Memory B cell (primary cell): Measurements from ENCODE around the gene VCL.
"Not testable (repeated sequence)": the region's sequence is repeated elsewhere in the genome, so short reads cannot be mapped to it uniquely, and the experiment has no call there.

ENCODE experiments used
- ATAC-seq: fragments of 150-1000 bp; cut with Tn5 transposase; 2 replicates; pipeline ENCODE4 v1.10.0; 2021; ENCODE audit warnings: low read depth, mild to moderate bottlenecking, moderate library complexity
- DNase-seq, 2 donors: peaks; one replicate each; pipeline ENCODE4 v3.0.0; 2022; ENCODE audit warnings: low spot score in 2 of 2
- H3K27ac Mint-ChIP-seq: one replicate; pipeline ENCODE4 v1.8.0; 2022; ENCODE audit warnings: mild to moderate bottlenecking, moderate library complexity, mixed read lengths
- H3K27me3 Mint-ChIP-seq: one replicate; pipeline ENCODE4 v1.8.0; 2022; ENCODE audit warnings: mixed read lengths
- H3K36me3 Mint-ChIP-seq: one replicate; pipeline ENCODE4 v1.8.0; 2022; ENCODE audit warnings: mild to moderate bottlenecking, mixed read lengths
- H3K4me1 Mint-ChIP-seq: one replicate; pipeline ENCODE4 v1.8.0; 2022; ENCODE audit warnings: mixed read lengths
- H3K4me3 Mint-ChIP-seq: one replicate; pipeline ENCODE4 v1.8.0; 2022; ENCODE audit warnings: mild to moderate bottlenecking, moderate library complexity, mixed read lengths
- H3K9me3 Mint-ChIP-seq: one replicate; pipeline ENCODE4 v1.8.0; 2022; ENCODE audit warnings: mixed read lengths

The VCL gene

GRCh38 chr10:74118804-74119203 is 120.9 kb downstream of the VCL start:
- no peak for DNase-seq
- H3K4me1 Mint-ChIP-seq: peaks cover 2% of the 10 kb centered on the region
- H3K27me3 Mint-ChIP-seq: no peaks in the 10 kb centered on the region
- ATAC-seq: no peak
- peak overlapping the region; percentile 79 for H3K27ac Mint-ChIP-seq
- H3K36me3 Mint-ChIP-seq: peaks cover 51% of the 10 kb centered on the region
- no peak overlapping the region for H3K4me3 Mint-ChIP-seq
- H3K9me3 Mint-ChIP-seq: no peaks in the 10 kb centered on the region

GRCh38 chr10:74120911-74121310 is 123.0 kb downstream of the VCL start:
- Mint-ChIP-seq H3K9me3 (no peaks in the 10 kb centered on the region), H3K4me1 (peaks cover 2% of the 10 kb centered on the region), H3K36me3 (peaks cover 44% of the 10 kb centered on the region), H3K27ac (peak overlapping the region; percentile 29), H3K27me3 (no peaks in the 10 kb centered on the region), H3K4me3 (no peak overlapping the region)
- ATAC-seq (no peak), DNase-seq (no peak)

GRCh38 chr10:74121368-74121767 is 123.5 kb downstream of the VCL start:
- Mint-ChIP-seq H3K9me3 (no peaks in the 10 kb centered on the region), H3K4me3 (no peak overlapping the region), H3K27me3 (no peaks in the 10 kb centered on the region), H3K4me1 (peaks cover 2% of the 10 kb centered on the region), H3K27ac (peak overlapping the region; percentile 29), H3K36me3 (peaks cover 44% of the 10 kb centered on the region)
- no peak for DNase-seq
- no peak for ATAC-seq

- H3K36me3 Mint-ChIP-seq: peaks cover 41% of the 10 kb centered on the region
- no peaks in the 10 kb centered on the region for H3K9me3 Mint-ChIP-seq
- H3K27ac Mint-ChIP-seq: peak overlapping the region; percentile 29
- H3K4me1 Mint-ChIP-seq: peaks cover 2% of the 10 kb centered on the region
- no peak for ATAC-seq
- no peak for DNase-seq
- no peak overlapping the region for H3K4me3 Mint-ChIP-seq
- no peaks in the 10 kb centered on the region for H3K27me3 Mint-ChIP-seq
Measured at GRCh38 chr10:74122060-74122459, 124.1 kb downstream of the VCL start.

DNA sequence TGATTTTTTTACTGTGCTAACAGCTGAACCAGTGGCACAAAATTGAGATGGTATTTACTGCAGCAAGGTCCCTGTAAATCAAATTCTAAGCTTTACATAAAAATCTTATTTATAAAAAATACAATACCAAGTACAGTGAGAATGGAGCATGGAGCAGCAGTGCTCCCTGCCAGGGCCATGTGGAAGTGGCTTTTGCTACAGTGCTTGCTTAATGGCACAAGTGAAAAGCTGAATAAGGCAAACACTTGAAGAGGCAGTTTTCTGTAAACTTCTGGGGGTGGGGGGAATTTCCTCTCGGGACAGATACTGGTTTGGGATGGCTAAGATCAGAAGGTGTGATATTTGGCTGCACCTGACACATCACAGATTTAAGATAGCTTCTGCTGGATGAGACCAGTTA is 125.2 kb downstream of the VCL start:
- DNase-seq: no peak
- no peak for ATAC-seq
- Mint-ChIP-seq H3K27ac (peak overlapping the region; percentile 29), H3K27me3 (no peaks in the 10 kb centered on the region), H3K4me3 (no peak overlapping the region), H3K9me3 (no peaks in the 10 kb centered on the region), H3K36me3 (peaks cover 43% of the 10 kb centered on the region), H3K4me1 (no peaks in the 10 kb centered on the region)

- ATAC-seq (no peak), DNase-seq (no peak)
- Mint-ChIP-seq H3K9me3 (no peaks in the 10 kb centered on the region), H3K27ac (no peak overlapping the region), H3K4me1 (no peaks in the 10 kb centered on the region), H3K27me3 (no peaks in the 10 kb centered on the region), H3K36me3 (peaks cover 32% of the 10 kb centered on the region), H3K4me3 (no peak overlapping the region)
Measured at GRCh38 chr10:74133923-74134820, 136.3 kb downstream of the VCL start.

DNA sequence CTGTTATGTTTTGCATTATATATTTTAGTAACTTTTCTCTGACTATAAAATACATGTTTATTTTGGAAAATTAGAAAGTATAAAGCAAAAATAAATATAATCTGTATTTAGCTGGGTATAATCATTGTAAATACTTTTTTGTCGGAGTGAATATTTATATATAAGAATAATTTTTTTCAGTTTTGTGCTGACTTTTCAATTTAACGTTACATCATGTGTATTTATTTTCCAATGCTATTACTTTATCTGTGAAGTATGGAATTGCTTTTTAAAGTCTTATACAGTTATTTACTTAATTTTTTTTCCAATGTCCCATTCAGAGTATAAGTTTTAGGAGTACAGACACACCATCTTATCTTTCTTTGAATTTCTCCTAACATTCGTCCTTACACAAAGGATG is 137.5 kb downstream of the VCL start:
- H3K4me3 Mint-ChIP-seq: no peak overlapping the region
- no peak overlapping the region for H3K27ac Mint-ChIP-seq
- H3K4me1 Mint-ChIP-seq: no peaks in the 10 kb centered on the region
- H3K36me3 Mint-ChIP-seq: peaks cover 30% of the 10 kb centered on the region
- H3K27me3 Mint-ChIP-seq: no peaks in the 10 kb centered on the region
- H3K9me3 Mint-ChIP-seq: no peaks in the 10 kb centered on the region
- DNase-seq: no peak
- no peak for ATAC-seq

DNA sequence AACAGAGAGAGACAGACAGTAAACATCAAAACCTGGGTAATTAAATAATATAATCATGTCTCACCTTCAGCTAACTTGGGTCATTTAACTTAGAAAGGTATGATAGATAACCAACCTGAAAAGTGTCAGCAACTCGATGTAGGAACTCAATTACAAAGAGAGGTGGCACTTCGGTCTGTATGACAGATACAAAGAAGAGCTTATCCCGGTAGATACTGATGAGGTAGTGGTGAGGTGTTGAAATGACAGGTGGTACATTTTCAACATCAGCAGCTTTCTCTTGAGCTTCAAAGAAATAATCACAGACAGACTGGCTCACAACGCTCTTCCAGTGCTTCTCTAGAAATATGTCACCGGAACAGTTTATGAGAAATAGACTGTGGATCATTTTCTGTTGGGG is 140.1 kb downstream of the VCL start:
- ATAC-seq (peak; percentile 51), DNase-seq (no peak)
- Mint-ChIP-seq H3K27me3 (no peaks in the 10 kb centered on the region), H3K36me3 (peaks cover 25% of the 10 kb centered on the region), H3K9me3 (no peaks in the 10 kb centered on the region), H3K4me3 (no peak overlapping the region), H3K4me1 (peaks cover 6% of the 10 kb centered on the region), H3K27ac (peak overlapping the region; percentile 14)

GRCh38 chr10:74138596-74138995 is 140.7 kb downstream of the VCL start:
- DNase-seq, H3K4me1 Mint-ChIP-seq, ATAC-seq, H3K27ac Mint-ChIP-seq, H3K9me3 Mint-ChIP-seq, H3K27me3 Mint-ChIP-seq, H3K4me3 Mint-ChIP-seq: not testable (repeated sequence)
- peaks cover 23% of the 10 kb centered on the region for H3K36me3 Mint-ChIP-seq

GRCh38 chr10:74139981-74140380 is 142.1 kb downstream of the VCL start:
- Mint-ChIP-seq H3K9me3 (no peaks in the 10 kb centered on the region), H3K4me3 (no peak overlapping the region), H3K36me3 (peaks cover 15% of the 10 kb centered on the region), H3K4me1 (peaks cover 6% of the 10 kb centered on the region), H3K27me3 (no peaks in the 10 kb centered on the region), H3K27ac (no peak overlapping the region)
- DNase-seq (no peak), ATAC-seq (no peak)

- Mint-ChIP-seq H3K27ac (no peak overlapping the region), H3K9me3 (no peaks in the 10 kb centered on the region)
- ATAC-seq: no peak
Measured at GRCh38 chr10:74140553-74140952, 142.6 kb downstream of the VCL start.

GRCh38 chr10:74145133-74145532 is 147.2 kb downstream of the VCL start:
- Mint-ChIP-seq H3K27me3 (no peaks in the 10 kb centered on the region), H3K27ac (no peak overlapping the region), H3K9me3 (no peaks in the 10 kb centered on the region), H3K36me3 (peaks cover 9% of the 10 kb centered on the region), H3K4me3 (no peak overlapping the region), H3K4me1 (peaks cover 23% of the 10 kb centered on the region)
- ATAC-seq: no peak
- DNase-seq: no peak

More at GRCh38 chr10:74140553-74140952, 142.6 kb downstream of the VCL start:
- Mint-ChIP-seq H3K4me1 (peaks cover 6% of the 10 kb centered on the region), H3K36me3 (peaks cover 13% of the 10 kb centered on the region), H3K27me3 (no peaks in the 10 kb centered on the region), H3K4me3 (no peak overlapping the region)
- DNase-seq: no peak

DNA sequence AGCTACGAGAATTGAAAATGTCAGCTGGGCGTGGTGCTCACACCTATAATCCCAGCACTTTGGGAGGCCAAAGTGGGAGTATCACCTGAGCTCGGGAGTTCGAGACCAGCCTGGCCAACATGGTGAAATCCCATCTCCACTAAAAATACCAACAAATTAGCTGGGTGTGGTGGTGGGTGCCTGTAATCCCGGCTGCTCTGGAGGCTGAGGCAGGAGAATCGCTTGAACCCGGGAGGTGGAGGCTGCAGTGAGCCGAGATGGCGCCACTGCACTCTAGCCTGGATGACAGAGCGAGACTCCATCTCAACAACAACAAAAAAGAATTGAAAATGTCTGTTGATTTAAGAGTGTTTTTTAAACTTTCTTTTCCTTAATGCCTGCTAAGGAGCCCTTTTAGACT is 149.1 kb downstream of the VCL start:
- ATAC-seq, H3K36me3 Mint-ChIP-seq, H3K9me3 Mint-ChIP-seq, H3K27me3 Mint-ChIP-seq, DNase-seq, H3K4me3 Mint-ChIP-seq: not testable (repeated sequence)
- peaks cover 19% of the 10 kb centered on the region for H3K4me1 Mint-ChIP-seq
- H3K27ac Mint-ChIP-seq: peak overlapping the region; percentile 58

DNA sequence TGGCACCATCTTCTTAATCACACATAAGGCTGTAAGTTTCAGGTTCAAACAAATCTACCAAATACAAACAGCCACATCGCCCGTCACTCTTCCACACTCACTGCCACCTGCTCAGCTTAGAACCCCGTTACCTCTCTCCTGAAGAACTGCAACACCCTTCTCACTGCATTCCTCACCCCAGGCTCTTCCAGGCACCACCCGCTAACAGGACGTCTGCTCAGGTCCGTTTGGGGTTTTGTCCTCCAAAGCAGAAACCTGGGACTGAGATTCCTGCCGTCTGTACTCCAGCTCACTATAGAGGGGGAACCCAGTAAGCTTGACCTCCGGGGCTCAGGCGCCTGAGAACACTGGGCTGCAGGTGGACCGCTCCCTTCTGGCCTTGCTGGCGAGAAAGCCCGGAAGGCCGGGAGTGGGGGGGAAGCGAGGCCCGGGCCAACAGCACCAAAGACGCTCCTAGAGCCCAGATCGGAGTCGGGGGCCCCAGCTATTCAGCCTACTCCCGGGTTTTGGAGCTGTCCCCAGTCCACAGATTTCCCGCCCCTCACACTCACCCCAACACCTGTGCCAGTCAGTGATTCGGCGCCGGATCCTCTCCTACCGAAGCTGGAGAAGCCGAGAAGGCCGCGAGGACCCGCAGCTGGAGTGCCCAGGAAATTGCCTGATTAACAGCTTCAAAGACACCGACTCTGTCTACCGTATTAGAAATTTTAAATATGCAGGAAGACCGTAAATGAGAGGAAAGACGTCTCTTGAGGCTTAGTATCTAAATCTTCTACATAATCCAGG is 152.5 kb downstream of the VCL start, which contains the start of gene AP3M1:
Gene AP3M1 (minus strand): TSS at position 625 of the 786 bp plus-strand sequence. CDS start 12,449 bp downstream, outside the sequence.
- H3K4me3 Mint-ChIP-seq: no peak within 1 kb of the TSS
- H3K9me3 Mint-ChIP-seq: no peaks in the 10 kb centered on the region
- H3K36me3 Mint-ChIP-seq: peaks cover 7% of the 10 kb centered on the region
- DNase-seq: peak in 1 of 2 donors; percentile 76
- peak; percentile 54 for ATAC-seq
- peaks cover 42% of the 10 kb centered on the region for H3K4me1 Mint-ChIP-seq
- H3K27me3 Mint-ChIP-seq: no peaks in the 10 kb centered on the region
- no peak within 1 kb of the TSS for H3K27ac Mint-ChIP-seq
